ENCODE data around the gene EXOG. TPM values are rescaled to one million over a fixed set of nuclear protein-coding genes. Genes with fewer than 3 reads are reported as not detected.

The EXOG gene
- 8.3 TPM for total RNA-seq (2021; ENCODE audit: unreplicated experiment)
- polyA plus RNA-seq (2012) = 4.6 and 5.6 TPM in 2 replicates
- Bru-seq, nascent RNA = percentile 76 among the genes with signal in this experiment
- BruChase-seq, experiment 1, labeled RNA remaining after a 6-hour chase = percentile 74 among the genes with signal in this experiment
- percentile 79 among the genes with signal in this experiment for BruChase-seq, experiment 2, labeled RNA remaining after a 2-hour chase
- long read RNA-seq, partial matches to known transcripts = 2 of 9 reads
- long read RNA-seq, other reads (novel, unspliced or antisense) = 5 of 9 reads

GRCh38 chr3:38496131-38496910 is at the start of gene EXOG:
Gene EXOG (plus strand): TSS chr3:38496340. CDS start chr3:38496368, 28 bp downstream.
- no peaks in the 10 kb centered on the region for H3K9me3 ChIP-seq (ENCODE audit: control insufficient read depth in 1 of 2, insufficient read depth in 1 of 2, low read depth in 1 of 2, low read length in 2 of 2)
- TF ChIP-seq EZH2 (IDR thresholded peaks at IDR 0.05) = no peak
- no peak for TF ChIP-seq ATF3 (IDR thresholded peaks at IDR 0.05)
- TF ChIP-seq EGR1 (IDR thresholded peaks at IDR 0.05; ENCODE audit: low read depth) = 0 out of 2 replicates have a peak, but pooled peaks have one; percentile 43
- peak; percentile 84 for TF ChIP-seq POLR2AphosphoS5 (IDR thresholded peaks at IDR 0.05; ENCODE audit: low read depth, low read length)
- TF ChIP-seq TCF7L2 (IDR thresholded peaks at IDR 0.05; ENCODE audit: borderline replicate concordance, extremely low read depth, insufficient read depth, insufficient read length) = no peak
- no peak for TF ChIP-seq CEBPB (IDR thresholded peaks at IDR 0.05; ENCODE audit: low read depth)
- peak; percentile 76 for TF ChIP-seq ZFX (IDR thresholded peaks at IDR 0.05)
- TF ChIP-seq FOSL1 (IDR thresholded peaks at IDR 0.05; ENCODE audit: low read depth) = no peak
- TF ChIP-seq REST (IDR thresholded peaks at IDR 0.05; ENCODE audit: low read depth) = no peak
- no peak for TF ChIP-seq JUND (IDR thresholded peaks at IDR 0.05)
- TF ChIP-seq SIN3A (IDR thresholded peaks at IDR 0.05; ENCODE audit: low read depth) = no peak
- no peak for TF ChIP-seq EZH2phosphoT487 (IDR thresholded peaks at IDR 0.05; ENCODE audit: borderline replicate concordance)
- no peak for TF ChIP-seq SRF (IDR thresholded peaks at IDR 0.05; ENCODE audit: low read depth)
- no peak for TF ChIP-seq ZBTB33 (IDR thresholded peaks at IDR 0.05; ENCODE audit: extremely low read depth, insufficient replicate concordance, low read length)
- TF ChIP-seq CTCF (IDR thresholded peaks at IDR 0.05 in 2 of 3, conservative IDR thresholded peaks at IDR 0.05 in 1 of 3; ENCODE audit: borderline replicate concordance in 1 of 3, insufficient read depth in 1 of 3, low read depth in 2 of 3, low read length in 2 of 3) = peak; percentile 87 to 88 (median 88)
- peak; percentile 49 for TF ChIP-seq POLR2A (IDR thresholded peaks at IDR 0.05; ENCODE audit: borderline replicate concordance, extremely low read depth, insufficient read depth, insufficient read length)
- TF ChIP-seq SP1 (IDR thresholded peaks at IDR 0.05; ENCODE audit: low read depth) = no peak
- peak; percentile 48; the same call in 1 of the 2 replicates for TF ChIP-seq CBX3 (IDR thresholded peaks at IDR 0.05; ENCODE audit: low read depth)

More at GRCh38 chr3:38496131-38496910, at the start of gene EXOG:
- no peaks in the 10 kb centered on the region; the same call in 1 of the 2 replicates for H3K79me2 ChIP-seq (ENCODE audit: insufficient read depth, low read length)
- peak within 1 kb of the TSS; percentile 77 to 88 for H3K4me3 ChIP-seq (replicated peaks in 1 of 2; ENCODE audit: low read depth in 1 of 2, low read length in 2 of 2)
- H3K27me3 ChIP-seq (ENCODE audit: insufficient read depth, low read length) = no peaks in the 10 kb centered on the region
- peak; percentile 96 for ATAC-seq
- H3K4me2 ChIP-seq (ENCODE audit: low read length) = peak within 1 kb of the TSS; percentile 80
- no peaks in the 10 kb centered on the region for H4K20me1 ChIP-seq (ENCODE audit: insufficient read depth)
- H3K9ac ChIP-seq (ENCODE audit: low read length) = peak within 1 kb of the TSS; percentile 75
- H2AFZ ChIP-seq (ENCODE audit: low read depth, low read length, poor library complexity, severe bottlenecking) = peak within 1 kb of the TSS; percentile 44
- BruUV-seq (replicated peaks) = TSS peak; percentile 89
- peak within 1 kb of the TSS; percentile 76 for H3K27ac ChIP-seq (ENCODE audit: low read depth, low read length)
- ChIA-PET RAD21 (ENCODE audit: low non-redundant PET in 1 of 2, low total read pairs in 2 of 2, uncharacterized antibody in 2 of 2, unreplicated experiment in 2 of 2) (no interaction called here), POLR2A (interaction anchor here (0.6 kb wide), 1 partner anchor 340 kb away, joined by 3 read pairs; no protein-coding TSS in a partner anchor), CTCF (interaction anchor here (0.6 to 1.8 kb wide), 11 partner anchors 14 to 882 kb away, joined by 3 to 8 read pairs (median 4); partner anchors contain the start of genes ACAA1 and XYLB)
- peak; percentile 78 for DNase-seq (ENCODE audit: low read depth, low spot score)
- H3K36me3 ChIP-seq (ENCODE audit: control insufficient read depth in 1 of 2, insufficient read depth in 2 of 2, low read length in 2 of 2) = peaks cover 0 to 2% of the 10 kb centered on the region in 2 experiments; a peak in 2 of 4 replicates
- H3K4me1 ChIP-seq (ENCODE audit: control insufficient read depth in 1 of 2, insufficient read depth in 2 of 2, low read length in 2 of 2) = peaks cover 4 to 7% of the 10 kb centered on the region in 2 experiments; a peak in 3 of 4 replicates
- intact Hi-C loops (cut with micrococcal nuclease) = loop anchor here (1.0 to 2.0 kb wide), 3 partner anchors 158 to 348 kb away; no protein-coding TSS in a partner anchor
- H3K9me2 ChIP-seq (ENCODE audit: insufficient read depth) = no peaks in the 10 kb centered on the region
